Subcutaneous adipose tissue (tissue), 4 donors: ENCODE results near the gene DOCK2. TPM values are rescaled to one million over a fixed set of nuclear protein-coding genes. Genes with fewer than 3 reads are reported as not detected.

Experiments
- CTCF ChIP-seq: fragments of 450-650 bp; IDR thresholded peaks from one replicate; pipeline ENCODE4 v1.5.1; 2016; ENCODE audit warnings: low read depth, mild to moderate bottlenecking, control low read depth, antibody characterized with exemption, moderate library complexity
- total RNA-seq, 4 donors: library from RNA; depleted of rRNA; stranded (reverse); fragments of >200 nt; gene quantifications; one replicate each; pipeline ENCODE4 v1.1.0, GENCODE V29; 2016

DOCK2 gene
- total RNA-seq, 4 donors from 2014 or later = 23.9 to 101 (median 51.1) TPM

- TF ChIP-seq CTCF = no peak
Measured at GRCh38 chr5:169667896-169668674, 31.0 kb downstream of the DOCK2 start.

- TF ChIP-seq CTCF = no peak
Measured at GRCh38 chr5:169668732-169669131, 31.7 kb downstream of the DOCK2 start.

- no peak for TF ChIP-seq CTCF
Measured at GRCh38 chr5:169670769-169671525, 33.9 kb downstream of the DOCK2 start.

- TF ChIP-seq CTCF = no peak
Measured at GRCh38 chr5:169682026-169682425, 45.0 kb downstream of the DOCK2 start.

GRCh38 chr5:169686137-169686536, 49.1 kb downstream of the DOCK2 start:
- no peak for TF ChIP-seq CTCF

- no peak for TF ChIP-seq CTCF
Measured at GRCh38 chr5:169688106-169688505, 51.0 kb downstream of the DOCK2 start.

GRCh38 chr5:169691471-169691870, 54.4 kb downstream of the DOCK2 start:
- no peak for TF ChIP-seq CTCF
